Measurements from ENCODE around the gene HSPA12A.
"Not testable (repeated sequence)": the region's sequence is repeated elsewhere in the genome, so short reads cannot be mapped to it uniquely, and the experiment has no call there.

The HSPA12A gene

GRCh38 chr10:116715839-116716377, 26.5 kb downstream of the HSPA12A start:
- no peak for DNase-seq (ENCODE audit: low spot score)

GRCh38 chr10:116715341-116715740, 27.0 kb downstream of the HSPA12A start:
- DNase-seq (ENCODE audit: low spot score): no peak

- DNase-seq (ENCODE audit: low spot score): no peak
Measured at GRCh38 chr10:116713846-116714245, 28.5 kb downstream of the HSPA12A start.

GRCh38 chr10:116712989-116713543, 29.3 kb downstream of the HSPA12A start:
- no peak for DNase-seq (ENCODE audit: low spot score)

GRCh38 chr10:116712519-116712918, 29.8 kb downstream of the HSPA12A start:
- DNase-seq (ENCODE audit: low spot score): no peak

GRCh38 chr10:116711803-116712202, 30.6 kb downstream of the HSPA12A start:
- DNase-seq (ENCODE audit: low spot score): not testable (repeated sequence)

- DNase-seq (ENCODE audit: low spot score): no peak
Measured at GRCh38 chr10:116710076-116710475, 32.3 kb downstream of the HSPA12A start.

GRCh38 chr10:116708877-116709276, 33.5 kb downstream of the HSPA12A start:
- DNase-seq (ENCODE audit: low spot score): no peak

- DNase-seq (ENCODE audit: low spot score): no peak
Measured at GRCh38 chr10:116708391-116708821, 34.0 kb downstream of the HSPA12A start.

GRCh38 chr10:116707981-116708380, 34.4 kb downstream of the HSPA12A start:
- DNase-seq (ENCODE audit: low spot score): no peak

GRCh38 chr10:116706281-116706680, 36.1 kb downstream of the HSPA12A start:
- no peak for DNase-seq (ENCODE audit: low spot score)

- no peak for DNase-seq (ENCODE audit: low spot score)
Measured at GRCh38 chr10:116705498-116705897, 36.9 kb downstream of the HSPA12A start.

GRCh38 chr10:116704926-116705325, 37.4 kb downstream of the HSPA12A start:
- DNase-seq (ENCODE audit: low spot score): no peak

- DNase-seq (ENCODE audit: low spot score): no peak
Measured at GRCh38 chr10:116702165-116702564, 40.2 kb downstream of the HSPA12A start.

GRCh38 chr10:116699471-116700150, 42.8 kb downstream of the HSPA12A start:
- no peak for DNase-seq (ENCODE audit: low spot score)

- no peak for DNase-seq (ENCODE audit: low spot score)
Measured at GRCh38 chr10:116699049-116699448, 43.3 kb downstream of the HSPA12A start.

GRCh38 chr10:116698364-116698763, 44.0 kb downstream of the HSPA12A start:
- DNase-seq (ENCODE audit: low spot score): no peak

- DNase-seq (ENCODE audit: low spot score): no peak
Measured at GRCh38 chr10:116697816-116698215, 44.5 kb downstream of the HSPA12A start.

- no peak for DNase-seq (ENCODE audit: low spot score)
Measured at GRCh38 chr10:116696919-116697318, 45.4 kb downstream of the HSPA12A start.

GRCh38 chr10:116694927-116695268, 47.5 kb downstream of the HSPA12A start:
- no peak for DNase-seq (ENCODE audit: low spot score)

- DNase-seq (ENCODE audit: low spot score): no peak
Measured at GRCh38 chr10:116694243-116694926, 48.0 kb downstream of the HSPA12A start.

GRCh38 chr10:116692225-116692624, 50.1 kb downstream of the HSPA12A start:
- DNase-seq (ENCODE audit: low spot score): no peak

GRCh38 chr10:116691635-116692034, 50.7 kb downstream of the HSPA12A start:
- DNase-seq (ENCODE audit: low spot score): no peak
